Epithelial cell of umbilical artery (primary cell): ENCODE measurements around the gene VCAM1. TPM values are rescaled to one million over a fixed set of nuclear protein-coding genes. Genes with fewer than 3 reads are reported as not detected.

Experiments used
- total RNA-seq: library from RNA; depleted of rRNA; stranded (reverse); fragments of >200 nt; gene quantifications from 2 replicates; pipeline ENCODE4 v1.2.3, GENCODE V29; 2014

The VCAM1 gene
- 14.3 and 47.1 TPM in 2 replicates for total RNA-seq

GRCh38 chr1:100719490-100719889 lies at the start of gene VCAM1:
VCAM1 (plus strand) TSS chr1:100719742; CDS start chr1:100719861, 119 bp downstream.

Other genes starting within 250 kb of the VCAM1 start
- gene GPR88, start 181.6 kb upstream of the VCAM1 start, total RNA-seq: 0.32 TPM in 1 of 2 replicates, not detected in the other
- gene EXTL2, start 175.1 kb downstream of the VCAM1 start, total RNA-seq: 24.0 and 32.8 TPM in 2 replicates
- gene SLC30A7, start 176.3 kb downstream of the VCAM1 start, total RNA-seq: 38.3 and 58.2 TPM in 2 replicates